PC-9 (cell line): Measurements from ENCODE around the gene PCDHA1. TPM values are rescaled to one million over a fixed set of nuclear protein-coding genes. Genes with fewer than 3 reads are reported as not detected.
"Not testable (repeated sequence)": the region's sequence is repeated elsewhere in the genome, so short reads cannot be mapped to it uniquely, and the experiment has no call there.

ENCODE experiments used
- BruUV-seq: library from RNA; stranded (reverse); fragments of 400-500 nt; replicated peaks from 2 replicates; lab custom pipeline; 2021; lab: Mats Ljungman, UMichigan
- CTCF ChIA-PET: fragments of 300-600 bp; sonication (Branson Sonifier 250); formaldehyde crosslinking; loops from one replicate; lab custom pipeline; 2022; ENCODE audit warnings: antibody characterized with exemption; lab: Charles Lee
- POLR2A ChIA-PET: fragments of 300-600 bp; sonication (Branson Sonifier 250); formaldehyde crosslinking; loops from one replicate; lab custom pipeline; 2022; ENCODE audit warnings: antibody characterized with exemption; ENCODE audit not compliant: unreplicated experiment; lab: Charles Lee
- DNase-seq, 2 experiments: peaks; one replicate each; pipeline versions ENCODE4 v3.0.0 to v3.0.0-alpha.2; 2015 to 2022; ENCODE audit warnings: mixed read lengths in 1 of 2
- H2AFZ ChIP-seq: fragments of 200-600 bp; sonication (generic); 2 replicates; pipeline ENCODE4 v1.8.1; 2017; ENCODE audit warnings: antibody characterized with exemption
- H3F3A ChIP-seq: fragments of 200-600 bp; sonication (generic); 2 replicates; pipeline ENCODE4 v1.8.1; 2017; ENCODE audit warnings: antibody characterized with exemption, mild to moderate bottlenecking, low read depth; ENCODE audit not compliant: insufficient read depth
- H3K27ac ChIP-seq: fragments of 200-600 bp; sonication (generic); 2 replicates; pipeline ENCODE4 v1.6.1; 2016; ENCODE audit warnings: mixed run types
- H3K27me3 ChIP-seq: fragments of 200-600 bp; sonication (generic); 2 replicates; pipeline ENCODE4 v1.6.1; 2016; ENCODE audit warnings: low read depth, mixed run types; ENCODE audit not compliant: insufficient read depth
- H3K36me3 ChIP-seq: fragments of 200-600 bp; sonication (generic); 2 replicates; pipeline ENCODE4 v1.6.1; 2016; ENCODE audit warnings: low read depth, mixed run types
- H3K4me1 ChIP-seq: fragments of 200-600 bp; sonication (generic); replicated peaks from 2 replicates; pipeline ENCODE4 v1.6.1; 2016; ENCODE audit warnings: mixed run types; ENCODE audit not compliant: insufficient read depth
- H3K4me2 ChIP-seq: fragments of 200-600 bp; sonication (generic); 2 replicates; pipeline ENCODE4 v1.6.1; 2017; ENCODE audit warnings: mixed run types
- H3K4me3 ChIP-seq: fragments of 200-600 bp; sonication (generic); 2 replicates; pipeline ENCODE4 v1.6.1; 2016; ENCODE audit warnings: mixed run types
- H3K79me2 ChIP-seq: fragments of 200-600 bp; sonication (generic); 2 replicates; pipeline ENCODE4 v1.6.1; 2017; ENCODE audit warnings: low read depth, mixed run types
- H3K9me2 ChIP-seq: fragments of 200-600 bp; sonication (generic); 2 replicates; pipeline ENCODE4 v1.8.1; 2017; ENCODE audit warnings: mild to moderate bottlenecking; ENCODE audit not compliant: insufficient read depth
- H3K9me3 ChIP-seq: fragments of 200-600 bp; sonication (generic); 2 replicates; pipeline ENCODE4 v1.8.1; 2016; ENCODE audit warnings: low read depth; ENCODE audit not compliant: insufficient read depth
- H4K20me1 ChIP-seq: fragments of 200-600 bp; sonication (generic); 2 replicates; pipeline ENCODE4 v1.8.1; 2017; ENCODE audit not compliant: insufficient read depth
- CTCF ChIP-seq: fragments of 200-600 bp; sonication (generic); conservative IDR thresholded peaks from 2 replicates; pipeline ENCODE4 v1.6.1; 2017; ENCODE audit warnings: mixed run types, antibody characterized with exemption, mild to moderate bottlenecking, moderate library complexity
- EZH2 ChIP-seq: fragments of 200-600 bp; sonication (generic); IDR thresholded peaks from 2 replicates; pipeline ENCODE4 v1.8.0; 2017; ENCODE audit warnings: antibody characterized with exemption, low read depth
- intact Hi-C: fragments of 100-400 bp; cut with micrococcal nuclease; formaldehyde crosslinking; loops from one replicate; pipeline ENCODE4 v1.10.0; 2022; ENCODE audit not compliant: unreplicated experiment
- total RNA-seq: library from RNA; stranded (reverse); gene quantifications from 2 replicates; pipeline ENCODE4 v1.2.3, GENCODE V29; 2021

The PCDHA1 gene
- total RNA-seq, 1 experiment from 2014 or later, result not detected

- Histone ChIP-seq H3F3A (no peaks in the 10 kb centered on the region), H3K36me3 (no peaks in the 10 kb centered on the region), H3K27ac (no peak overlapping the region), H3K4me3 (no peak overlapping the region), H3K27me3 (no peaks in the 10 kb centered on the region), H3K9me3 (no peaks in the 10 kb centered on the region), H4K20me1 (no peaks in the 10 kb centered on the region), H3K4me2 (no peak overlapping the region), H2AFZ (no peak overlapping the region), H3K9me2 (no peaks in the 10 kb centered on the region), H3K79me2 (no peaks in the 10 kb centered on the region), H3K4me1 (no peaks in the 10 kb centered on the region)
- intact Hi-C loops, result no loop called here
- BruUV-seq, result no TSS peak
- POLR2A ChIA-PET, result no interaction called here
- no peak for DNase-seq
- CTCF ChIA-PET, result interaction anchor here (0.6 kb wide), 1 partner anchor 272 kb away, joined by 5 read pairs; no protein-coding TSS in a partner anchor
- no peak for TF ChIP-seq EZH2
- no peak for TF ChIP-seq CTCF
Observed at GRCh38 chr5:140870221-140871201, 84.6 kb downstream of the PCDHA1 start.

- Histone ChIP-seq H3K9me3 (no peaks in the 10 kb centered on the region), H3K4me1 (no peaks in the 10 kb centered on the region), H3K4me2 (no peak within 1 kb of the TSS), H3K36me3 (no peaks in the 10 kb centered on the region), H3K4me3 (no peak within 1 kb of the TSS), H3K9me2 (no peaks in the 10 kb centered on the region), H3K27me3 (no peaks in the 10 kb centered on the region), H2AFZ (no peak within 1 kb of the TSS), H3K79me2 (no peaks in the 10 kb centered on the region), H4K20me1 (no peaks in the 10 kb centered on the region), H3K27ac (no peak within 1 kb of the TSS), H3F3A (no peaks in the 10 kb centered on the region)
- POLR2A ChIA-PET, result no interaction called here
- no peak for DNase-seq
- CTCF ChIA-PET, result no interaction called here
- intact Hi-C loops, result loop anchor here (1.0 kb wide), 1 partner anchor 166 kb away; no protein-coding TSS in a partner anchor
- no peak for TF ChIP-seq EZH2
- no peak for TF ChIP-seq CTCF
- BruUV-seq, result no TSS peak
Observed at GRCh38 chr5:140875085-140876065, 89.4 kb downstream of the PCDHA1 start, which contains the start of gene PCDHA12. TSS of gene PCDHA12 (plus strand) at chr5:140875308. CDS start at chr5:140875473, 165 bp downstream.

- not testable (repeated sequence) for H4K20me1 ChIP-seq
Observed at GRCh38 chr5:140876541-140877261, 90.8 kb downstream of the PCDHA1 start.

More at GRCh38 chr5:140876541-140877261, 90.8 kb downstream of the PCDHA1 start:
- POLR2A ChIA-PET, DNase-seq, intact Hi-C loops, H3K4me3 ChIP-seq, H3F3A ChIP-seq, H3K9me3 ChIP-seq, H3K27ac ChIP-seq, H3K36me3 ChIP-seq, H3K9me2 ChIP-seq, BruUV-seq, H3K27me3 ChIP-seq, H2AFZ ChIP-seq, H3K4me1 ChIP-seq, CTCF ChIA-PET, H3K79me2 ChIP-seq, H3K4me2 ChIP-seq: not testable (repeated sequence)
